NCI-H82 (cell line): ENCODE measurements around the gene FRAT2.
"Not testable (repeated sequence)": the region's sequence is repeated elsewhere in the genome, so short reads cannot be mapped to it uniquely, and the experiment has no call there.

Source experiments
- DNase-seq: peaks from one replicate; lab custom pipeline; 2025; lab: John Stamatoyannopoulos, UW

The FRAT2 gene

DNA sequence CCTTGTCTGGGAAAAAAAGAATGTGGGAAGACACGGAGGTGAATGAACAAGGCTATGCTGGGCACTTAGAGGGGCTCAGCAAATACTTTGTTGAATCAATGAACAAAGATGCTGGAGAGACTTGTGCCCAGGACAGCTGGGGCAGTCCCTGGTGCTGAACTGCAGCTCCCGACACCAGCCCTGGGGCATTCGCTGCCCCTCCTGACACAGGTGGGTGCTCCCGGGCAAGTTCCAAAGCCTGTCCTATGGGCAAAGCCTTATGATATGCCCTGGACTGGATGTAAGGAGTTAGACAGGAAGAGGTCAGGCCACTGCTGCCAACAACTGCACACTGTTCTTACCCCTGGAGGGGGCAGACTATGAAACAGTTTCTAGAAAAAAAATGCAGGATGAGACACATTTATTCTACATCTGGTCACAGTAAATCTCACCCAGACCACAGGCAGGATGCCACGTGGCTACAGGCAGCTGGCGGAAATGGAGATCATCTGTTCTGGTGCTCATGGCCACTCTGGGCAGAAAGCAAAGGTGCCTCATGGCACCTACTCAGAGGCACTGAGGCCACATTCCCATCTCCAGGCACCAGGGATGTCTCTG is 21.9 kb upstream of the FRAT2 start:
- no peak for DNase-seq

DNA sequence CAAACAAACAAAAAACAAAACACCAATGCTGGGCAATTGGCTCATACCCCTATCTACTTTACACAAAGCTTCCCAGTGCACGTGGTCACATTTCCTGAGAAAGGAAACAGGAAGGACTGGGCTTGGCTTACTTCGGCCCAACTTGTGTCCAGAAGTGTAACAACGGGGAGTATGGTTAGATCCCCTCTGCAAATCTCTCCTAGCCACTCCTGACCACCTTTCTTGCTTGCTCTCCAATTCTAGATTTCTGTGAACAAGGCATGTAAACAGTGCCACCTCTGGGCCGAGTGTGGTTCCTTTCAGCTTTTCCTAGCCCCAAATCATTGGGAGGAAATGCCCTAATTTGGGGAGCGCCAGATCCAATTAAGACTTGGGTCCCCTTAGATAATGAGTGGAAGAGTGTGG is 21.0 kb upstream of the FRAT2 start:
- DNase-seq, result no peak

- DNase-seq, result no peak
These were observed 19.4 kb upstream of the FRAT2 start for GRCh38 chr10:97353945-97354344.

DNA sequence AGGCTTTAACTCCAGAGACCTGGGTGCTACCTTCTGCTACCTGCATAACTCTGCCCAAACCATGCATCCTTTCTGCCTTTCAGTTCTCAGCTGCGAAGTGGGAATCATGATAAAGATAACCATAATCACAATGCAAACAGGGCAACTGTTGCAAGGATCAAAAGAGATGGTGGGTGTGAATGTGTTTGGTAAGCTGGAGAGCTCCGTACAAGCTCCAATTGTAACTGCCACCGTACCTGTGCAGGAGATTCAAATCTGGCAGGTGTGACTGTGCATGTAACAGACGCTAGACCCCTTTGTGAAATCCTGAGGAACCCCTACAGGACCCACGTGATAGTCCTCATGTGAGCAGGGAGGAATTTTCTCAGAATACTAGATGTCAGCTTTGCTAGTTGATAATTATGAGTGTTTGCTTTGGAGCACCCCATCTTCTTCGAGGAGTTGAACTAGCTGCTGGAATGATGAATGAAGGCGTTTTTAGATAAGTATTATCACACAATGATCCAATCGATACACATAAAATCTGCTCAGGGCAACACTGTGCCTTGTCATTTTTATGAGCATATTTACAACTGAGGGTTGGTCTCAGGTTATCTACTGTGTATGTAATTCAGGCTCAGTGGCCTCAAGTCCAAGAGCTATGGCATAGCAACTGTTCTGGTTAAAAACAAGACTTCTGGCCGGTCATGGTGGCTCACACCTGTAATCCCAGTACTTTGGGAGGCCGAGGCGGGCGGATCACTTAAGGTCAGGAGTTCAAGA is 15.4 kb upstream of the FRAT2 start:
- DNase-seq, result no peak

DNA sequence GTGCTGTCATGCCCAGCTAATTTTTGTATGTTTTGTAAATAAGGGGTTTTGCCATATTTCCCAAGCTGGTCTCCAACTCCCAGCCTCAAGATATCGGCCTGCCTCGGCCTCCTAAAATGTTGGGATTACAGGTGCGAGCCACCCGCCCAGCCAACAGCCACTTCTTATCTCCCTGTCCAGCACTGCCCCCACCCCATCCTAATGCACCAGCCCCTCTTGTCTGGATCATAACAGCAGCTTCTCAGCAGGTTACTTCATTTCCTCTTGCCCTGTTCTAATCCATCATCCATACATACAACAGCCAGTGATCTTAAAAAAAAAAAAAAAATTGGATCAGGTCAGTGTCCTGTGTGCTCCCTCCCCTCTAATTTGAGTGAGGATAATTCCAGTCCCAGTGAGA is 12.8 kb upstream of the FRAT2 start:
- no peak for DNase-seq

- DNase-seq, result not testable (repeated sequence)
These were observed 9.1 kb upstream of the FRAT2 start for GRCh38 chr10:97343664-97344063.

DNA sequence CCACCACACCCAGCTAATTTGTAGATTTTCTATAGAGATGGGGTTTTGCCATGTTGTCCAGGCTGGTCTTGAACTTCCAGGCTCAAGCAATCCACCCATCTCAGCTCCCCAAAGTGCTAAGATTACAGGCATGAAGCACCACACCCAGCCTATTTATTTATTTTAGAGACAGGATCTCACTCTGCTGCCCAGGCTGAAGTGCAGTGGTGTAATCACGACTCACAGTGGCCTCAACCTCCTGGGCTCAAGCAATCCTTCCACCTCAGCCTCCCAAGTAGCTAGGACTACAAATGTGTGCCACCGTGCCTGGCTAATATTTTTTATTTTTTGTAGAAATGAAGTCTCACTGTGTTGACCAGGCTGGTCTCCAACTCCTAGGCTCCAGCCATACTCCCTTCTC is 6.9 kb upstream of the FRAT2 start:
- no peak for DNase-seq

GRCh38 chr10:97338041-97338440 is 3.5 kb upstream of the FRAT2 start:
- DNase-seq, result no peak

- DNase-seq, result peak; percentile 87
These were observed 2.7 kb upstream of the FRAT2 start for GRCh38 chr10:97336942-97337831.

GRCh38 chr10:97336446-97336845 is 1.9 kb upstream of the FRAT2 start:
- no peak for DNase-seq

DNA sequence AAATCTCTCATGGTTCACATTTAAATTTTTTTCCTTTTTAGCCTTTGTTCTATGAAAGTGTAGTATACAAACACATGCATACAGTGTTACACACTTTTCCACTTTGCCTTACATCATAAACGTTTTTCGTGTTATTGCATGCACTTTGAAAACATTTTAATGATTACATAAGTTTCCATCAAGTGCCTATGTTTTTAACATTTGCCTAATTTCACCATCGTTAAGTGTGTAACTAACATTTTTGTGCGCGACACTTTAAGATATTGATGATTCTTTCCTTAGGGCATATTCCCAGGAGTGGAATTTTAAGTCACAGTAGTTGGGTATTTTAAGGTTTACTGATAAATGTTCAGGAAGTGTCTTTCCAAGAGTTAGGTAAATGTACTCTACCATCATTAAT is 1.5 kb upstream of the FRAT2 start:
- no peak for DNase-seq

- DNase-seq, result no peak
These were observed 675 bp upstream of the FRAT2 start for GRCh38 chr10:97335188-97335619.

DNA sequence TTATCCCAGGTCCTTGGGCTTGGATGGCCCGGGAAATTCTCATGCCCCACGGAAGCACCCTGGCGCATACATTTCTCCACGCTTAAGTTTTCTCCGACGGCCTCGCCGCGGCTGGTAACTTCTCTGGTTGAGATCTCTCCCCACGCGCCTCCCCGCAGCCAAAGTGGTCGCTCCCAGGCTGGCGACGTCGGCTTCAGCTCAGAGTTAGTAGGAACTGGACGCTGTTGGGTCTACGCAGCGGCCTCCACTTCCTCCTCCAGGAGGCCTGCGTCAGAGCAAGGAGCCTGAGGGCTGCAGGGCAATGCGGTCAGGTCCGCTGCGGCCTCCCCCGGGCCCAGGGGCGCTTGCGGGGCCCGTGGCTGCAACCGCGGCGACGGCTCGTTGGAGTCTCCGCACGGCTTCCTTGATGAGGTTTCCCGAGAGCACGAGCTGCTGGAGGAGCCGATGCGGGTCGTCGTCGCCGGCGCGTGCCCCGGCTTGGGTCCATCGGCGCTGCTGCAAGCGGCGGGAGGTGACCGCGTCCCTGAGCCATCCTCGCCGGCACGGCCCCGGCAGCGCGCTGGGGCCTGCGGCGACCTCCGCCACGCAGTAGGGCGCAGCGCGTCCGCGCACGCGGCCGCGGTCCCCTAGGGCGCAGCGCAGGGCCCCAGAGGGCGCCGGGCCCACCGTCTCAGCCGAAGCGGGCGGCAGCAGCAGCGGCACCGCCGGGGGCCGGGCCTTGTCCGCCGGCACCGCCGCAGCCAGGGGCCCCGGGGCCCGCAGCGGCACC is 744 bp downstream of the FRAT2 start:
- peak; percentile 60 for DNase-seq

- peak; percentile 60 for DNase-seq
These were observed 1.3 kb downstream of the FRAT2 start for GRCh38 chr10:97333351-97333600.

GRCh38 chr10:97332591-97333350 is 1.8 kb downstream of the FRAT2 start:
- DNase-seq, result peak; percentile 37

GRCh38 chr10:97331153-97331703 is 3.3 kb downstream of the FRAT2 start:
- no peak for DNase-seq

DNA sequence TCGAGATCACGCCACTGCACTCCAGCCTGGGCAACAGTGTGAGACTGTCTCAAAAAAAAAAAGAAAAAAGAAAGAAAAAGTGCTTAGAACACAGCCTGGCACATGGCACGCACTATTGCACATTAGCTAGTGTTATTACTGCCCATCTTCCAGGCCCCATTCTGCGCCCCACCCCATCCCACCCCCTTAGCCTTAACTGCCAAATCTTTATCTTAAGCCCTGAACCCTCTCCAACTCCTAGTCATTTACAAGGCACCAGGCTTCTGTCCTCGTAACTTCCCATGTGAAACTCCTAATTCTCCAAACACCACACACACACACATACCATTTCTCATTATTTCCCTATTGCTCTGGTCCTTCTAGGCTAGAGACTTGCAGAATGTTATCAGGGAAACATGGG is 4.8 kb downstream of the FRAT2 start:
- DNase-seq, result no peak

- no peak for DNase-seq
These were observed 5.7 kb downstream of the FRAT2 start for GRCh38 chr10:97328646-97329453.

DNA sequence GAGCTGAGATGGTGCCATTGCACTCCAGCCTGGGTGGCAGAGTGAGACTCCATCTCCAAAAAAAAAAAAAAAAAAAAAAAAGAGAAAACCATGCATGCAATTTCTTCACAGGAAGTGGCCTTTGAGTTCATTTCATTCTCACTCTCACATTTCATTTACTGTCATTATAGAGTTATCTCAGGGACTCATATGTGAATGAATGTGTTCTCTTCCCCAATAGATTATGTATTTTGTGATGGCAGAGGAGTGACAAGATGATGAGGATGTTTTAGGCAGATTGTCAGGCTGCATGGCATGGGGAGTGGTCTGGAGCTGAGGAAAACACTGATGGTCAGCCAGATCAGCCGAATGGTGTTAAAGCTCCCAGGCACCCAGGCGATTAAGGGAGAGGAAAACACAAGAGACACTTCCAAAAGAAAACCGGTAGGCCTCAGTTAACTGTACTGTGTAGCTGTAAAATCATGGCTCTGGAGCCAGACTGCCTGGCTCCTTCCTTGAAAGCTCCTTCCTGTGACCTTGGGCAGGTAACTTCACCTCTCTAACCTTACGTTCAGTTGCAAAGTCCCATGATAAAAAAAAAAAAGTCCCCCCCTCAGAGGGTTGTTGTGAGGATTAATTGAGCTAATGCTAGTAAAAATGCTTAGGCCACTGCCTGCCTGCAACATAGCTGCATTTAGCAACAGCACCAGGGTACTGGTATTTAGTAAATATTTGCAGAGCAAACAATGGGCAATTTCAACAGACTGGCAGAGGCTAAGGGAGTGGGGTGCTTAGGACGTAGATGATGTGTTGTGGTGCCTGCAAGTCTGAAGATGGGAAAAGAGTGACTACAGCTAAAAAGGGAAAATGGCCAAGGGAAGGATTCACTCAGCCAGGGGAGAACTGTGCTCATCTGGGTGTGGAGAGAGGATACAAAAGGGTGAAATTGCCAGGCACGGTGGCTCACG is 6.9 kb downstream of the FRAT2 start:
- no peak for DNase-seq
